ENCODE measurements around the gene C14orf180. TPM values are rescaled to one million over a fixed set of nuclear protein-coding genes. Genes with fewer than 3 reads are reported as not detected.
A peak's percentile ranks its signal among the peaks of the same experiment; 100 is the strongest.
"Not testable (repeated sequence)": the region's sequence is repeated elsewhere in the genome, so short reads cannot be mapped to it uniquely, and the experiment has no call there.

C14orf180 gene
- total RNA-seq, 1 donor from 2014 or later: 0.14 TPM

GRCh38 chr14:104634138-104634760, 54.7 kb downstream of the C14orf180 start:
- ATAC-seq (peak; percentile 17), DNase-seq (no peak)
- intact Hi-C loops (cut with DNase I): no loop called here
- Histone ChIP-seq H3K4me1 (no peaks in the 10 kb centered on the region), H3K4me3 (no peak overlapping the region), H3K9me3 (no peaks in the 10 kb centered on the region), H3K36me3 (no peaks in the 10 kb centered on the region), H3K27ac (no peak overlapping the region), H3K27me3 (peaks cover 37% of the 10 kb centered on the region)
- no peak for TF ChIP-seq CTCF (IDR thresholded peaks at IDR 0.05)

GRCh38 chr14:104634886-104635570, 55.5 kb downstream of the C14orf180 start:
- ATAC-seq (no peak), DNase-seq (no peak)
- Histone ChIP-seq H3K4me3 (no peak overlapping the region), H3K27ac (no peak overlapping the region), H3K4me1 (no peaks in the 10 kb centered on the region), H3K36me3 (no peaks in the 10 kb centered on the region), H3K27me3 (peaks cover 45% of the 10 kb centered on the region), H3K9me3 (no peaks in the 10 kb centered on the region)
- TF ChIP-seq CTCF (IDR thresholded peaks at IDR 0.05): no peak
- intact Hi-C loops (cut with DNase I): no loop called here

GRCh38 chr14:104635717-104636116, 56.2 kb downstream of the C14orf180 start:
- intact Hi-C loops (cut with DNase I): no loop called here
- TF ChIP-seq CTCF (IDR thresholded peaks at IDR 0.05): no peak
- no peak for DNase-seq
- H3K9me3 ChIP-seq: no peaks in the 10 kb centered on the region
- H3K27me3 ChIP-seq: peaks cover 51% of the 10 kb centered on the region
- H3K4me1 ChIP-seq: no peaks in the 10 kb centered on the region
- H3K36me3 ChIP-seq: no peaks in the 10 kb centered on the region
- no peak overlapping the region for H3K27ac ChIP-seq
- no peak for ATAC-seq
- no peak overlapping the region for H3K4me3 ChIP-seq

GRCh38 chr14:104636131-104636530, 56.6 kb downstream of the C14orf180 start:
- intact Hi-C loops (cut with DNase I): no loop called here
- H3K27ac ChIP-seq: no peak overlapping the region
- H3K9me3 ChIP-seq: no peaks in the 10 kb centered on the region
- peaks cover 51% of the 10 kb centered on the region for H3K27me3 ChIP-seq
- no peaks in the 10 kb centered on the region for H3K36me3 ChIP-seq
- ATAC-seq: no peak
- no peak overlapping the region for H3K4me3 ChIP-seq
- no peak for TF ChIP-seq CTCF (IDR thresholded peaks at IDR 0.05)
- DNase-seq: no peak
- H3K4me1 ChIP-seq: no peaks in the 10 kb centered on the region

- H3K4me1 ChIP-seq; ATAC-seq; H3K36me3 ChIP-seq; H3K27ac ChIP-seq; H3K9me3 ChIP-seq; DNase-seq; H3K4me3 ChIP-seq; intact Hi-C loops (cut with DNase I): not testable (repeated sequence)
- H3K27me3 ChIP-seq: peaks cover 51% of the 10 kb centered on the region
Observed at GRCh38 chr14:104636846-104637545, 57.4 kb downstream of the C14orf180 start.

GRCh38 chr14:104637546-104638003, 58.0 kb downstream of the C14orf180 start:
- Histone ChIP-seq H3K4me3 (no peak overlapping the region), H3K9me3 (no peaks in the 10 kb centered on the region), H3K36me3 (no peaks in the 10 kb centered on the region), H3K27me3 (peaks cover 50% of the 10 kb centered on the region), H3K27ac (no peak overlapping the region), H3K4me1 (no peaks in the 10 kb centered on the region)
- ATAC-seq (no peak), DNase-seq (no peak)
- TF ChIP-seq CTCF (IDR thresholded peaks at IDR 0.05): no peak
- intact Hi-C loops (cut with DNase I): no loop called here
